GM12892 (cell line): ENCODE results near the gene NDUFB7.

Experiments
- DNase-seq: peaks from one replicate; pipeline ENCODE4 v3.0.0; 2011; ENCODE audit not compliant: insufficient read length
- FAIRE-seq: peaks from 2 replicates; lab custom pipeline; 2011; peaks lifted over from hg19 to GRCh38; lab: Jason Lieb, UNC
- POLR2A ChIP-seq: IDR thresholded peaks from 2 replicates; pipeline ENCODE4 v1.6.1; 2011; ENCODE audit warnings: low read depth, low read length, control low read depth
- POLR2AphosphoS5 ChIP-seq: IDR thresholded peaks from 2 replicates; pipeline ENCODE4 v1.6.1; 2011; ENCODE audit warnings: low read depth, low read length, control low read depth
- TAF1 ChIP-seq: IDR thresholded peaks from 2 replicates; pipeline ENCODE4 v1.6.1; 2011; ENCODE audit warnings: low read depth, mild to moderate bottlenecking, control low read depth, low read length, borderline replicate concordance

The NDUFB7 gene

DNA sequence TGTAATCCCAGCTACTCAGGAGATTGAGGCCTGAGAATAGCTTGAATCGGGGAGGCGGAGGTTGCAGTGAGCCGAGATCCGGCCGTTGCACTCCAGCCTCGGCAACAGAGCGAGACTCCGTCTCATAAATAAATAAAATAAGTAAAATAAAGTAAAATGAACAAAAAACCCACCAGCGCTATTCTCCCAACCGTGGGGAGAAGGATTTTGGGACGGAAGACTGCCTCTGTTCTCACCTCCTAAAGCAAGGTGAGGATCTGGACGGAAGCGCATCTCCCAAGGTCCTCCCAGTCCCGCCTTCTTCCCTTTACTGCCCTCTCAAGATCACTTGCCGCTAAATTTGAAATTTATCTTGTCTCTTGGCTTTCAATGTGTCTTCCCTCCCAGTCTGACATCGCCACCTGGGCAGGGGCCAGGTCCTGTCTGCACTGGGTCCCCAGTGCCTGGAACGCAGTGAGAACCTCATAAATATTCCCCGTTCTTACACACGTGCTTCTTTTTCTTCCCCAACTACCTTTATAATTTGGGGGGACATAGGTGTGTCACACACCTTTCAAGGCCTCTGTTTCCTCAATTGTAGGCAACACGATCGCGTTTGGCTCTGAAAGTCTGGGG, 52.5 kb downstream of the NDUFB7 start:
- DNase-seq = no peak

DNA sequence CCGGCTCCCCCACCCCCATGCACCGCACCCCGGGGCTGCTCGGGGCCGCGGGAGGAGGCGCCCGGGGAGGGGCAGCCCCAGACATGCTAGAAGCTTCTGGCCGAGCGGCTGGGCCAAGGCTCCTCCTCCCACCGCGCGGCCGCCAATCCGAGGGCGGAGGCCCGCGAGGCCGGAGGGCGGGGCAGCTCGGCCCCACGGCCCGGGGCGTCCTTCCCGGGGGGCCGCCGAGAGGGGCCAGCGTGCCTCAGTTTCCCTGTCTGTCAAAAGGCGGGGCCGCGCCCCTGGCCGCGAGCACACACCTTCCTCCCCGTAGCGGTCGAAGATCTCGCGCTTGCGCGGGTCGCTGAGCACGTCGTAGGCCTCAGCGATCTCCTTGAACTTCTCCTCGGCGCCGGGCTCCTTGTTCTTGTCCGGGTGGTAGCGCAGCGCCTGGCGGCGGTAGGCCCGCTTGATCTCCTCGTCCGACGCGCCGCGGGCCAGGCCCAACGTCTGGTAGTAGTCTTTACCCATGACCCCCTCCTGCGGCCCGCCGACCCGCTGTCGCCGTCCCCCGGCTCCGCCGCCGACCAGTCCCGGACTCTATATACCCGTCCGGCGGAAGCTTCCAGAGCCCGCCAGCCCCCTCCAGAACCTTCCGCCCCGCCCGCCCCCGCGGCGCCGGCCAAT, 53.9 kb downstream of the NDUFB7 start, which contains the start of gene DNAJB1:
Gene DNAJB1, minus strand, starts transcription at position 558 of the 666 bp plus-strand sequence. Its CDS starts 48 bp downstream, at position 510.
- TF ChIP-seq POLR2AphosphoS5 (peak; percentile 95), POLR2A (peak; percentile 96), TAF1 (peak; percentile 50)
- FAIRE-seq = peak; percentile 67
- peak; percentile 95 for DNase-seq

More for the DNA sequence above, 52.5 kb downstream of the NDUFB7 start:
- FAIRE-seq = no peak
- no peak for TF ChIP-seq POLR2AphosphoS5
- no peak for TF ChIP-seq TAF1
- no peak for TF ChIP-seq POLR2A

DNA sequence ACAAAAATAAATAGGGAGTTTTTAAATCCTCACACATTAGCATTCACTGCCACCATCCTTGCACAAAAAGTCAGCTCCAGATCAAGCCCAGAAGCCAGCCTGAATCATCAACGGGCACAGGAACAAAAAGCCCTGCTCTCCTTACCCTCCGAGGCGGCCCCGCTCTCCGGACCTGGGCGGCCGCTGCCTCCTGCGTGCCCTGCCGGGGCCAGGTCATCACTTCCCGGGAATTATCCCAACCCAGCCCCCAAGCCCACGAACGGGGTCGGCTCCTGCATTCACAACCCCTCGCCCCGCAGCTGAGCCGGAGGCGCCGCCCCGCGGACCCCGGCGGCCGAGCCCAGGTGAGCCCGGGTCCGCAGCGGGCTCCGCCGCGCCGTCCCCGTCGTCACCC, 54.4 kb downstream of the NDUFB7 start:
- TF ChIP-seq POLR2AphosphoS5 (no peak), TAF1 (no peak), POLR2A (no peak)
- no peak for DNase-seq
- no peak for FAIRE-seq

GRCh38 chr19:14516746-14517438, 55.0 kb downstream of the NDUFB7 start:
- no peak for FAIRE-seq
- DNase-seq = no peak
- TF ChIP-seq POLR2AphosphoS5 (no peak), POLR2A (no peak), TAF1 (no peak)
